Heart right ventricle (tissue), 16 donors: Measurements from ENCODE around the gene CSMD2. TPM values are rescaled to one million over a fixed set of nuclear protein-coding genes. Genes with fewer than 3 reads are reported as not detected.

Experiments
- ATAC-seq, 8 donors: fragments of 200-7000 bp; cut with Tn5 transposase; one replicate each; pipeline ENCODE4 v1.9.1; 2020; ENCODE audit warnings: mild to moderate bottlenecking in 8 of 8, moderate library complexity in 8 of 8, moderate number of reproducible peaks in 1 of 8
- DNase-seq, 2 donors: peaks; one replicate each; pipeline ENCODE4 v3.0.0-alpha.2; 2020
- H3K27ac ChIP-seq, 10 donors: fragments of 200-600 bp; sonication (generic) in 2 of 10; one replicate each; pipeline versions ENCODE4 v1.5.0 to v1.8.0; 2020 to 2022; ENCODE audit warnings: mild to moderate bottlenecking in 3 of 10
- H3K27me3 ChIP-seq, 7 donors: fragments of 200-600 bp; one replicate each; pipeline ENCODE4 v1.8.0; 2021 to 2022; ENCODE audit warnings: mild to moderate bottlenecking in 2 of 7
- H3K36me3 ChIP-seq, 9 donors: fragments of 200-600 bp; sonication (generic) in 1 of 9; one replicate each; pipeline versions ENCODE4 v1.5.0 to v1.8.0; 2020 to 2022; ENCODE audit warnings: mild to moderate bottlenecking in 2 of 9
- H3K4me1 ChIP-seq, 9 donors: fragments of 200-600 bp; sonication (generic) in 1 of 9; one replicate each; pipeline versions ENCODE4 v1.5.0 to v1.8.0; 2020 to 2022; ENCODE audit warnings: mild to moderate bottlenecking in 4 of 9
- H3K4me3 ChIP-seq, 10 donors: fragments of 200-600 bp; sonication (generic) in 2 of 10; one replicate each; pipeline versions ENCODE4 v1.5.0 to v1.8.0; 2020 to 2022; ENCODE audit warnings: mild to moderate bottlenecking in 7 of 10, moderate library complexity in 2 of 10
- H3K9me3 ChIP-seq, 11 donors: fragments of 200-600 bp in 10 of 11; sonication (generic) in 2 of 11; one replicate each; pipeline versions ENCODE4 v1.5.0 to v1.8.0; 2013 to 2022; ENCODE audit warnings: mild to moderate bottlenecking in 2 of 11, control low read depth in 1 of 11, moderate library complexity in 1 of 11
- CTCF ChIP-seq, 9 donors: fragments of 200-600 bp; sonication (generic) in 2 of 9; IDR thresholded peaks; one replicate each; pipeline versions ENCODE4 v1.5.0 to v1.8.0; 2021 to 2022; ENCODE audit warnings: antibody characterized with exemption in 9 of 9, mild to moderate bottlenecking in 5 of 9, moderate library complexity in 1 of 9
- WGBS, 2 donors: extraction: QIAGEN DNeasy Blood & Tissue Kit; methylation state at CpG; one replicate each; pipeline ENCODE4 v1.1.7; 2013; ENCODE audit warnings: inconsistent platforms in 1 of 2; 5-methylcytosine and 5-hydroxymethylcytosine counted together
- intact Hi-C, 10 donors: fragments of 100-400 bp; cut with DNase I; formaldehyde crosslinking; loops; one replicate each; pipeline versions ENCODE4 v1.11.1 to v1.14.2; 2022
- polyA plus RNA-seq, 2 donors: library from polyadenylated mRNA; stranded (reverse); fragments of 200-250 nt; gene quantifications; one replicate each; pipeline ENCODE4 v1.2.3, GENCODE V29; 2013
- total RNA-seq, 10 donors: library from RNA; stranded (reverse); fragmentation: NEBNext Ultra II Directional in 3 of 10; extraction: Animal tissue kit (Norgen Biotek cat#: 25700) in 3 of 10; gene quantifications; one replicate each; pipeline versions ENCODE4 v1.2.1 to v1.2.4, GENCODE V29; 2021 to 2023
- donor health status: Arrhythmogenic right ventricular cardiomyopathy.
- donor health status: ischemic (EF 13 %, LVEDD 7.1; RV severe dilation, severe dysfunction).
- donor health status: healthy with polysubstance abuse.
- donor health status: DM: no; HTN: yes; CAD: no.
- donor health status: DM: no; HTN: no; CAD: no.
- donor health status: ischemic (EF 25% LVEDD 6.9; RV normal size, moderate dysfunction).
- donor health status: ischemic (EF 25% LVEDD 5.7; RV mildly dilated, moderate dysfunction).
- donor health status: healthy.
- donor health status: DM: yes; HTN: yes; CAD: no.
- donor health status: Ischemic cardiomyopathy.
- donor health status: ischemic (EF 35%, LVEDD 5.7; RV mildly dilated, moderate dysfunction).
- donor health status: nonischemic (EF 11% LVEDD 7.7; RV severe dilation, severe dysfunction).
- donor health status: DM: yes; HTN: yes; CAD: no.
- donor health status: PGD.
- donor health status: ischemic (EF 29% LVEDD 5.4; RV normal size, mild dysfunction).
- donor health status: nonischemic (EF 23%, LVEDD 6.1; RV moderate dilation, normal function).

The CSMD2 gene
- total and polyA plus RNA-seq, 12 donors, result 0.04 to 0.97 (median 0.14) TPM; not detected in 1

GRCh38 chr1:34129630-34130029, 35.4 kb downstream of the CSMD2 start:
- WGBS, 2 donors, result 72 to 78% methylated on average over 6 of the region's 6 CpGs
- no peak overlapping the region for H3K4me3 ChIP-seq
- H3K9me3 ChIP-seq, result no peaks in the 10 kb centered on the region
- intact Hi-C loops, result no loop called here
- H3K36me3 ChIP-seq, result no peaks in the 10 kb centered on the region
- DNase-seq (no peak), ATAC-seq (no peak)
- peaks cover 0 to 21% (median 17%) of the 10 kb centered on the region in 7 donors for H3K27me3 ChIP-seq
- H3K4me1 ChIP-seq, result no peaks in the 10 kb centered on the region
- TF ChIP-seq CTCF (IDR thresholded peaks at IDR 0.05), result no peak
- H3K27ac ChIP-seq, result no peak overlapping the region

GRCh38 chr1:34128186-34128889, 36.7 kb downstream of the CSMD2 start:
- TF ChIP-seq CTCF (IDR thresholded peaks at IDR 0.05), result no peak
- DNase-seq, result no peak
- Histone ChIP-seq H3K36me3 (no peaks in the 10 kb centered on the region), H3K4me1 (no peaks in the 10 kb centered on the region), H3K4me3 (no peak overlapping the region), H3K27me3 (peaks cover 0 to 21% (median 17%) of the 10 kb centered on the region in 7 donors), H3K9me3 (no peaks in the 10 kb centered on the region), H3K27ac (no peak overlapping the region)
- intact Hi-C loops, result no loop called here
- WGBS, 2 donors, result 86 to 89% methylated on average over 13 of the region's 13 CpGs
- no peak for ATAC-seq

- intact Hi-C loops, result no loop called here
- 67 to 71% methylated on average over 15 of the region's 15 CpGs for WGBS, 2 donors
- Histone ChIP-seq H3K4me3 (no peak overlapping the region), H3K27ac (no peak overlapping the region), H3K27me3 (peaks cover 0 to 22% (median 17%) of the 10 kb centered on the region in 7 donors), H3K36me3 (no peaks in the 10 kb centered on the region), H3K9me3 (no peaks in the 10 kb centered on the region), H3K4me1 (no peaks in the 10 kb centered on the region)
- no peak for ATAC-seq
- no peak for DNase-seq
- TF ChIP-seq CTCF (IDR thresholded peaks at IDR 0.05), result no peak
Observed at GRCh38 chr1:34127006-34128000, 37.7 kb downstream of the CSMD2 start.

- no peak overlapping the region for H3K27ac ChIP-seq
- no peak overlapping the region for H3K4me3 ChIP-seq
- no peaks in the 10 kb centered on the region for H3K4me1 ChIP-seq
- ATAC-seq (no peak), DNase-seq (no peak)
- no peaks in the 10 kb centered on the region for H3K9me3 ChIP-seq
- no peaks in the 10 kb centered on the region for H3K36me3 ChIP-seq
- TF ChIP-seq CTCF (IDR thresholded peaks at IDR 0.05), result no peak
- intact Hi-C loops, result no loop called here
- peaks cover 0 to 24% (median 17%) of the 10 kb centered on the region in 7 donors for H3K27me3 ChIP-seq
- 62 to 67% methylated on average over 6 of the region's 6 CpGs for WGBS, 2 donors
Observed at GRCh38 chr1:34126486-34126885, 38.5 kb downstream of the CSMD2 start.
